Measurements from ENCODE around the gene PER2.
A peak's percentile ranks its signal among the peaks of the same experiment; 100 is the strongest.

The PER2 gene

GRCh38 chr2:238251331-238251730, 37.1 kb downstream of the PER2 start:
- DNase-seq (ENCODE audit: low read depth in 2 of 2, low spot score in 1 of 2) = no peak

- DNase-seq (ENCODE audit: low read depth in 2 of 2, low spot score in 1 of 2) = no peak
These were observed 37.5 kb downstream of the PER2 start for GRCh38 chr2:238250896-238251295.

GRCh38 chr2:238247841-238248453, 40.5 kb downstream of the PER2 start:
- no peak for DNase-seq (ENCODE audit: low read depth in 2 of 2, low spot score in 1 of 2)

- no peak for DNase-seq (ENCODE audit: low read depth in 2 of 2, low spot score in 1 of 2)
These were observed 41.2 kb downstream of the PER2 start for GRCh38 chr2:238247002-238247822.

- DNase-seq (ENCODE audit: low read depth in 2 of 2, low spot score in 1 of 2) = no peak
These were observed 44.3 kb downstream of the PER2 start for GRCh38 chr2:238244151-238244550.

GRCh38 chr2:238243496-238244076, 44.8 kb downstream of the PER2 start:
- DNase-seq (ENCODE audit: low read depth in 2 of 2, low spot score in 1 of 2) = no peak

GRCh38 chr2:238242731-238243495, 45.5 kb downstream of the PER2 start:
- no peak for DNase-seq (ENCODE audit: low read depth in 2 of 2, low spot score in 1 of 2)

- no peak for DNase-seq (ENCODE audit: low read depth in 2 of 2, low spot score in 1 of 2)
These were observed 46.4 kb downstream of the PER2 start for GRCh38 chr2:238241970-238242369.

- no peak for DNase-seq (ENCODE audit: low read depth in 2 of 2, low spot score in 1 of 2)
These were observed 47.4 kb downstream of the PER2 start for GRCh38 chr2:238240757-238241711.

GRCh38 chr2:238239863-238240756, 48.3 kb downstream of the PER2 start, which contains the start of gene HES6:
TSS of gene HES6 (minus strand) at chr2:238240038. CDS start at chr2:238239905, 133 bp downstream.
- DNase-seq (ENCODE audit: low read depth in 2 of 2, low spot score in 1 of 2) = peak; percentile 47 to 52

- DNase-seq (ENCODE audit: low read depth in 2 of 2, low spot score in 1 of 2) = no peak
These were observed 48.9 kb downstream of the PER2 start for GRCh38 chr2:238239543-238239862.

- DNase-seq (ENCODE audit: low read depth in 2 of 2, low spot score in 1 of 2) = no peak
These were observed 49.5 kb downstream of the PER2 start for GRCh38 chr2:238238766-238239542.

- no peak for DNase-seq (ENCODE audit: low read depth in 2 of 2, low spot score in 1 of 2)
These were observed 50.1 kb downstream of the PER2 start for GRCh38 chr2:238238311-238238765.

GRCh38 chr2:238237431-238238135, 50.8 kb downstream of the PER2 start:
- DNase-seq (ENCODE audit: low read depth in 2 of 2, low spot score in 1 of 2) = no peak

GRCh38 chr2:238236571-238236970, 51.8 kb downstream of the PER2 start:
- no peak for DNase-seq (ENCODE audit: low read depth in 2 of 2, low spot score in 1 of 2)

GRCh38 chr2:238235856-238236255, 52.6 kb downstream of the PER2 start:
- no peak for DNase-seq (ENCODE audit: low read depth in 2 of 2, low spot score in 1 of 2)

GRCh38 chr2:238235331-238235732, 53.1 kb downstream of the PER2 start:
- no peak for DNase-seq (ENCODE audit: low read depth in 2 of 2, low spot score in 1 of 2)

- no peak for DNase-seq (ENCODE audit: low read depth in 2 of 2, low spot score in 1 of 2)
These were observed 54.8 kb downstream of the PER2 start for GRCh38 chr2:238233625-238234024.
